ENCODE measurements around the gene AGRP.
"Not testable (repeated sequence)": the region's sequence is repeated elsewhere in the genome, so short reads cannot be mapped to it uniquely, and the experiment has no call there.

Gene AGRP

GRCh38 chr16:67504031-67505021 is 21.0 kb upstream of the AGRP start:
- DNase-seq (ENCODE audit: low read depth in 2 of 2), result no peak

- DNase-seq (ENCODE audit: low read depth in 2 of 2), result no peak
Measured at GRCh38 chr16:67499106-67499505, 15.8 kb upstream of the AGRP start.

- DNase-seq (ENCODE audit: low read depth in 2 of 2), result no peak
Measured at GRCh38 chr16:67490335-67491096, 7.2 kb upstream of the AGRP start.

- no peak for DNase-seq (ENCODE audit: low read depth in 2 of 2)
Measured at GRCh38 chr16:67489401-67490083, 6.2 kb upstream of the AGRP start.

- DNase-seq (ENCODE audit: low read depth in 2 of 2), result not testable (repeated sequence)
Measured at GRCh38 chr16:67487561-67487960, 4.2 kb upstream of the AGRP start.

GRCh38 chr16:67486805-67487204 is 3.5 kb upstream of the AGRP start:
- DNase-seq (ENCODE audit: low read depth in 2 of 2), result no peak

- no peak for DNase-seq (ENCODE audit: low read depth in 2 of 2)
Measured at GRCh38 chr16:67483731-67484525, 581 bp upstream of the AGRP start.

- DNase-seq (ENCODE audit: low read depth in 2 of 2), result no peak
Measured at GRCh38 chr16:67482233-67482924, 968 bp downstream of the AGRP start.

- no peak for DNase-seq (ENCODE audit: low read depth in 2 of 2)
Measured at GRCh38 chr16:67481561-67482232, 1.6 kb downstream of the AGRP start.

- peak; percentile 97 to 99 for DNase-seq (ENCODE audit: low read depth in 2 of 2)
Measured at GRCh38 chr16:67480833-67481560, 2.4 kb downstream of the AGRP start, which contains the start of gene ATP6V0D1. Gene ATP6V0D1 (minus strand): TSS chr16:67481157. CDS start chr16:67481086, 71 bp downstream.

- no peak for DNase-seq (ENCODE audit: low read depth in 2 of 2)
Measured at GRCh38 chr16:67477960-67478554, 5.3 kb downstream of the AGRP start.

GRCh38 chr16:67474551-67475455 is 8.5 kb downstream of the AGRP start:
- no peak for DNase-seq (ENCODE audit: low read depth in 2 of 2)

- no peak for DNase-seq (ENCODE audit: low read depth in 2 of 2)
Measured at GRCh38 chr16:67471758-67472384, 11.5 kb downstream of the AGRP start.

GRCh38 chr16:67470359-67470758 is 13.0 kb downstream of the AGRP start:
- DNase-seq (ENCODE audit: low read depth in 2 of 2), result no peak

GRCh38 chr16:67468731-67469130 is 14.6 kb downstream of the AGRP start:
- no peak for DNase-seq (ENCODE audit: low read depth in 2 of 2)

GRCh38 chr16:67466581-67466980 is 16.8 kb downstream of the AGRP start:
- DNase-seq (ENCODE audit: low read depth in 2 of 2), result no peak

GRCh38 chr16:67464565-67464964 is 18.8 kb downstream of the AGRP start:
- no peak for DNase-seq (ENCODE audit: low read depth in 2 of 2)
